ENCODE measurements around the gene GCAT.

DNA sequence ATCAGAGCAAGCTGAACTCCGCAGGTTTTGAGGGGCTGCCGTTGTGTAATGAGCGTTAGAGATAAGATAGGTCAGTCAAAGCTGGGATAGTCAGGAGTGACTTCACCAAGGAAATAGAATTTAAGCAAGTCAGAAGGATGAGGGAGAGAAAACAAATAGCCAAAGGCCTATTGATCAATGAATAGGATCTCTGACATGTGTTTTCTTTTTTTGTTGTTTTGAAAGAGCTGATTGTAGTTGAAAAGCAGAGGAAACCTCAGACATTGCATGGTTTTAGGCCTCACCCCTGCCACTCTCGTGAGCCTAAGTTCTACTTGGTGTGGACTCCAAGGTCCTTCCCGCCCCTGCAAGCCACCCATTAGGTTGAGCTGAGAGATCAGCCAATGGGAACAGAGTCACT is 44.7 kb downstream of the GCAT start:
- TF ChIP-seq EP300 (IDR thresholded peaks at IDR 0.05) (no peak), POLR2A (IDR thresholded peaks at IDR 0.05) (no peak)
- TF ChIP-seq, protein P1, sequence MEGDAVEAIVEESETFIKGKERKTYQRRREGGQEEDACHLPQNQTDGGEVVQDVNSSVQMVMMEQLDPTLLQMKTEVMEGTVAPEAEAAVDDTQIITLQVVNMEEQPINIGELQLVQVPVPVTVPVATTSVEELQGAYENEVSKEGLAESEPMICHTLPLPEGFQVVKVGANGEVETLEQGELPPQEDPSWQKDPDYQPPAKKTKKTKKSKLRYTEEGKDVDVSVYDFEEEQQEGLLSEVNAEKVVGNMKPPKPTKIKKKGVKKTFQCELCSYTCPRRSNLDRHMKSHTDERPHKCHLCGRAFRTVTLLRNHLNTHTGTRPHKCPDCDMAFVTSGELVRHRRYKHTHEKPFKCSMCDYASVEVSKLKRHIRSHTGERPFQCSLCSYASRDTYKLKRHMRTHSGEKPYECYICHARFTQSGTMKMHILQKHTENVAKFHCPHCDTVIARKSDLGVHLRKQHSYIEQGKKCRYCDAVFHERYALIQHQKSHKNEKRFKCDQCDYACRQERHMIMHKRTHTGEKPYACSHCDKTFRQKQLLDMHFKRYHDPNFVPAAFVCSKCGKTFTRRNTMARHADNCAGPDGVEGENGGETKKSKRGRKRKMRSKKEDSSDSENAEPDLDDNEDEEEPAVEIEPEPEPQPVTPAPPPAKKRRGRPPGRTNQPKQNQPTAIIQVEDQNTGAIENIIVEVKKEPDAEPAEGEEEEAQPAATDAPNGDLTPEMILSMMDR (IDR thresholded peaks at IDR 0.05) = no peak
